Neural progenitor cell (in vitro differentiated cells): ENCODE measurements around the gene PACRG. TPM values are rescaled to one million over a fixed set of nuclear protein-coding genes. Genes with fewer than 3 reads are reported as not detected.

Source experiments
- DNase-seq: peaks from one replicate; pipeline ENCODE4 v3.0.0-alpha.2; 2016; ENCODE audit warnings: low spot score
- H2AFZ ChIP-seq: fragments of 200-600 bp; sonication (generic); replicated peaks from 2 replicates; pipeline ENCODE4 v1.6.1; 2016; ENCODE audit warnings: antibody characterized with exemption
- H3F3A ChIP-seq: fragments of 200-600 bp; sonication (generic); 2 replicates; pipeline ENCODE4 v1.6.1; 2016; ENCODE audit warnings: antibody characterized with exemption, low read depth
- H3K27ac ChIP-seq: fragments of 200-600 bp; sonication (generic); 2 replicates; pipeline ENCODE4 v1.5.1; 2016; ENCODE audit warnings: mild to moderate bottlenecking
- H3K27me3 ChIP-seq: fragments of 200-600 bp; sonication (generic); 2 replicates; pipeline ENCODE4 v1.6.1; 2016; ENCODE audit warnings: mild to moderate bottlenecking, moderate library complexity
- H3K36me3 ChIP-seq: fragments of 200-600 bp; sonication (generic); 2 replicates; pipeline ENCODE4 v1.5.1; 2016
- H3K4me1 ChIP-seq: fragments of 200-600 bp; sonication (generic); 2 replicates; pipeline ENCODE4 v1.6.1; 2016; ENCODE audit warnings: mixed run types
- H3K4me2 ChIP-seq: fragments of 200-600 bp; sonication (generic); 2 replicates; pipeline ENCODE4 v1.6.1; 2016
- H3K4me3 ChIP-seq: fragments of 200-600 bp; sonication (generic); 2 replicates; pipeline ENCODE4 v1.5.1; 2016
- H3K79me2 ChIP-seq: fragments of 200-600 bp; sonication (generic); 2 replicates; pipeline ENCODE4 v1.6.1; 2016; ENCODE audit warnings: low read depth
- H3K9ac ChIP-seq: fragments of 200-600 bp; sonication (generic); 2 replicates; pipeline ENCODE4 v1.6.1; 2016
- H3K9me3 ChIP-seq: fragments of 200-600 bp; sonication (generic); 2 replicates; pipeline ENCODE4 v1.5.1; 2016; ENCODE audit warnings: low read depth
- H4K20me1 ChIP-seq: fragments of 200-600 bp; sonication (generic); 2 replicates; pipeline ENCODE4 v1.6.1; 2016; ENCODE audit warnings: low read depth
- H3K27ac Mint-ChIP-seq: 3 replicates; pipeline ENCODE4 v1.8.0; 2021; ENCODE audit warnings: mixed read lengths
- H3K27me3 Mint-ChIP-seq: 2 replicates; pipeline ENCODE4 v1.8.0; 2022; ENCODE audit warnings: low read depth, mild to moderate bottlenecking, inconsistent platforms, moderate library complexity, mixed read lengths; ENCODE audit not compliant: insufficient read depth
- H3K36me3 Mint-ChIP-seq: 3 replicates; pipeline ENCODE4 v1.8.0; 2021; ENCODE audit warnings: mixed read lengths
- H3K4me1 Mint-ChIP-seq: 3 replicates; pipeline ENCODE4 v1.8.0; 2021; ENCODE audit warnings: mixed read lengths
- H3K4me3 Mint-ChIP-seq: 3 replicates; pipeline ENCODE4 v1.8.0; 2021; ENCODE audit warnings: mild to moderate bottlenecking, moderate library complexity, mixed read lengths
- H3K9me3 Mint-ChIP-seq: 3 replicates; pipeline ENCODE4 v1.8.0; 2020; ENCODE audit warnings: mixed read lengths
- CTCF ChIP-seq: fragments of 200-600 bp; sonication (generic); IDR thresholded peaks from 2 replicates; pipeline ENCODE4 v1.5.1; 2017; ENCODE audit warnings: antibody characterized with exemption, mild to moderate bottlenecking
- EZH2 ChIP-seq: fragments of 200-600 bp; sonication (generic); IDR thresholded peaks from 2 replicates; pipeline ENCODE4 v1.6.1; 2017; ENCODE audit warnings: antibody characterized with exemption, mild to moderate bottlenecking, moderate library complexity
- EZH2phosphoT487 ChIP-seq: fragments of 200-600 bp; sonication (generic); IDR thresholded peaks from 2 replicates; pipeline ENCODE4 v1.6.1; 2017; ENCODE audit warnings: antibody characterized with exemption
- total RNA-seq: library from RNA; depleted of rRNA; stranded (reverse); fragments of >200 nt; gene quantifications from 2 replicates; pipeline ENCODE4 v1.2.3, GENCODE V29; 2015; ENCODE audit warnings: low replicate concordance

Gene PACRG
- total RNA-seq, 1 donor from 2014 or later = 0.30 TPM

GRCh38 chr6:163054641-163055040 lies 326.9 kb downstream of the PACRG start:
- Mint-ChIP-seq H3K27me3 (peaks cover 12% of the 10 kb centered on the region), H3K4me1 (peaks cover 18% of the 10 kb centered on the region), H3K36me3 (peaks cover 3% of the 10 kb centered on the region), H3K9me3 (peaks cover 39% of the 10 kb centered on the region), H3K27ac (peak overlapping the region; percentile 100), H3K4me3 (peak overlapping the region; percentile 17)
- no peaks in the 10 kb centered on the region for H3F3A ChIP-seq
- H3K27ac ChIP-seq = no peak overlapping the region
- no peak overlapping the region for H3K9ac ChIP-seq
- no peaks in the 10 kb centered on the region for H3K4me1 ChIP-seq
- H3K79me2 ChIP-seq = no peaks in the 10 kb centered on the region
- H3K27me3 ChIP-seq = no peaks in the 10 kb centered on the region
- peak overlapping the region; percentile 10 for H2AFZ ChIP-seq
- no peaks in the 10 kb centered on the region for H4K20me1 ChIP-seq
- no peaks in the 10 kb centered on the region for H3K9me3 ChIP-seq
- DNase-seq = no peak
- no peak overlapping the region for H3K4me2 ChIP-seq
- no peak overlapping the region for H3K4me3 ChIP-seq
- no peak for TF ChIP-seq CTCF
- TF ChIP-seq EZH2phosphoT487 = no peak
- no peak for TF ChIP-seq EZH2
- no peaks in the 10 kb centered on the region for H3K36me3 ChIP-seq

DNA sequence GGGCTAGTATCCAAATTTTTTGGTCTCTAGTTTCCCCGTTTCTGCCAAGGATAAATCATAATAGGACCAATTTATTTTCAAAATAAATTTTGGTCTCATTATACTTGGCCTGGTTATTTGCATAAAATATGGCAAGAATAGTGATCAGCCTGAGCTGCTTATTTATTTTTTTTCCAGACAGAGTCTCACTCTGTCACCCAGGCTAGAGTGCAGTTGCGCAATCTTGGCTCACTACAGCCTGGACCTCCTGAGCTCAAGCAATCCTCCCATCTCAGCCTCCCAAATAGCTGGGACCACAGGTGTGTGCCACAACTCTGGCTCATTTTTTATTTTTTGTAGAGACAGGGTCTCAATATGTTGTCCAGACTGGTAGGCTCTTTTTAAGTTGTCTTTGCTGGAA lies 329.5 kb downstream of the PACRG start:
- Mint-ChIP-seq H3K4me3 (no peak overlapping the region), H3K9me3 (peaks cover 34% of the 10 kb centered on the region), H3K4me1 (peaks cover 18% of the 10 kb centered on the region), H3K36me3 (no peaks in the 10 kb centered on the region), H3K27ac (no peak overlapping the region), H3K27me3 (peaks cover 12% of the 10 kb centered on the region)
- Histone ChIP-seq H3K4me3 (no peak overlapping the region), H3K36me3 (no peaks in the 10 kb centered on the region), H3K4me2 (no peak overlapping the region), H3K79me2 (no peaks in the 10 kb centered on the region), H3K9ac (no peak overlapping the region), H3K4me1 (no peaks in the 10 kb centered on the region), H3K27ac (no peak overlapping the region), H2AFZ (no peak overlapping the region), H3F3A (no peaks in the 10 kb centered on the region), H4K20me1 (no peaks in the 10 kb centered on the region), H3K9me3 (no peaks in the 10 kb centered on the region), H3K27me3 (no peaks in the 10 kb centered on the region)
- TF ChIP-seq CTCF (no peak), EZH2 (no peak), EZH2phosphoT487 (no peak)
- no peak for DNase-seq

GRCh38 chr6:163062790-163063189 lies 335.0 kb downstream of the PACRG start:
- TF ChIP-seq EZH2 (no peak), CTCF (no peak), EZH2phosphoT487 (no peak)
- H4K20me1 ChIP-seq = no peaks in the 10 kb centered on the region
- Mint-ChIP-seq H3K4me3 (no peak overlapping the region), H3K4me1 (peaks cover 27% of the 10 kb centered on the region), H3K27me3 (peaks cover 2% of the 10 kb centered on the region), H3K9me3 (peaks cover 16% of the 10 kb centered on the region), H3K36me3 (no peaks in the 10 kb centered on the region), H3K27ac (no peak overlapping the region)
- H3K27me3 ChIP-seq = no peaks in the 10 kb centered on the region
- no peak for DNase-seq
- H3F3A ChIP-seq = no peaks in the 10 kb centered on the region
- no peaks in the 10 kb centered on the region for H3K36me3 ChIP-seq
- H3K9ac ChIP-seq = no peak overlapping the region
- H2AFZ ChIP-seq = no peak overlapping the region
- H3K79me2 ChIP-seq = no peaks in the 10 kb centered on the region
- no peak overlapping the region for H3K4me3 ChIP-seq
- H3K4me1 ChIP-seq = peaks cover 9% of the 10 kb centered on the region
- no peaks in the 10 kb centered on the region for H3K9me3 ChIP-seq
- no peak overlapping the region for H3K4me2 ChIP-seq
- no peak overlapping the region for H3K27ac ChIP-seq

DNA sequence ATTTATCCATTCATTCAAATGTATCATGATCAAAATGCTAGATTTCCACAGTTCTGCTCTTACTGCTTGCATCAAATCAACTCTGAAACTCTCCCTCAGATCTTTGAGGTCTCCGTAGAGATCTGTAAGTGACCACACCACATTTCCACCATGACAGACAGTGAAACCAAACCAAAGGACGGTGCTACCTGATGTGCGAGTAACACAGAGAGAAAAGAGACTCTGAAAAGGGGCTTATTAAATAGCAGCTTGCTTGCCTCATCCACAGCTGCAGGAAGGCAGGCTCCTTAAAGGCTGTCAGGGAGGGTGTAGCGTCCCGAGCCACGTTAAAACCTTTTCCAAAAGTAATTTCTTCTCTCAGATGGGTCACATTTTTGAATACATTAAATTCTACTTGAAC lies 335.8 kb downstream of the PACRG start:
- no peak for TF ChIP-seq EZH2
- TF ChIP-seq EZH2phosphoT487 = no peak
- TF ChIP-seq CTCF = no peak
- Histone ChIP-seq H3K27ac (no peak overlapping the region), H4K20me1 (no peaks in the 10 kb centered on the region), H3K79me2 (no peaks in the 10 kb centered on the region), H3K4me2 (no peak overlapping the region), H3K9ac (no peak overlapping the region), H3K9me3 (no peaks in the 10 kb centered on the region), H3K27me3 (no peaks in the 10 kb centered on the region), H2AFZ (no peak overlapping the region), H3K4me1 (peaks cover 9% of the 10 kb centered on the region), H3F3A (no peaks in the 10 kb centered on the region), H3K36me3 (no peaks in the 10 kb centered on the region), H3K4me3 (no peak overlapping the region)
- peak; percentile 58 for DNase-seq
- Mint-ChIP-seq H3K4me1 (peaks cover 27% of the 10 kb centered on the region), H3K4me3 (no peak overlapping the region), H3K36me3 (no peaks in the 10 kb centered on the region), H3K27ac (no peak overlapping the region), H3K9me3 (peaks cover 10% of the 10 kb centered on the region), H3K27me3 (no peaks in the 10 kb centered on the region)
